ENCODE measurements around the gene CD63. TPM values are rescaled to one million over a fixed set of nuclear protein-coding genes. Genes with fewer than 3 reads are reported as not detected.

The CD63 gene
- 448 and 661 TPM in 2 replicates for total RNA-seq

GRCh38 chr12:55728939-55729818 is at the start of gene CD63:
Gene CD63, minus strand, starts transcription at chr12:55729009. Its CDS starts 668 bp downstream, at chr12:55728341.

GRCh38 chr12:55742719-55743405 is 14.1 kb upstream of the CD63 start, which contains the start of gene GDF11:
Gene GDF11, plus strand, starts transcription at chr12:55743122. Its CDS starts 195 bp downstream, at chr12:55743317.

GRCh38 chr12:55720071-55720564 is 8.7 kb downstream of the CD63 start, which contains the start of gene RDH5:
Gene RDH5, plus strand, starts transcription at chr12:55720393. Its CDS starts 792 bp downstream, at chr12:55721185.

GRCh38 chr12:55715833-55716581 is 12.8 kb downstream of the CD63 start, which contains the start of gene BLOC1S1:
Gene BLOC1S1, plus strand, starts transcription at chr12:55716046. Its CDS starts 6 bp downstream, at chr12:55716052.

GRCh38 chr12:55707841-55708694 is 20.7 kb downstream of the CD63 start, which contains the start of gene ITGA7:
Gene ITGA7, minus strand, starts transcription at chr12:55707904. Its CDS starts 222 bp downstream, at chr12:55707682.

Other genes with a start within 250 kb of the CD63 start
- not detected in 2 replicates for gene OR6C68, start 236.6 kb downstream of the CD63 start, total RNA-seq
- gene OR6C4, start 179.4 kb downstream of the CD63 start, total RNA-seq, result not detected in 2 replicates
- gene OR2AP1, start 156.5 kb downstream of the CD63 start, total RNA-seq, result not detected in 2 replicates
- not detected in 2 replicates for gene OR10P1, start 92.1 kb downstream of the CD63 start, total RNA-seq
- gene ITGA7, start 21.1 kb downstream of the CD63 start, total RNA-seq, result 0.08 TPM in 2 replicates
- 88.8 and 102 TPM in 2 replicates for gene BLOC1S1, start 13.0 kb downstream of the CD63 start, total RNA-seq
- 2.2 TPM in 1 of 2 replicates, not detected in the other for gene RDH5, start 8.6 kb downstream of the CD63 start, total RNA-seq
- gene GDF11, start 14.1 kb upstream of the CD63 start, total RNA-seq, result 3.0 and 3.8 TPM in 2 replicates
- 109 and 122 TPM in 2 replicates for gene SARNP, start 88.7 kb upstream of the CD63 start, total RNA-seq
- gene ORMDL2, start 89.0 kb upstream of the CD63 start, total RNA-seq, result 47.1 and 59.0 TPM in 2 replicates
- gene DNAJC14, start 100.6 kb upstream of the CD63 start, total RNA-seq, result 20.8 and 28.7 TPM in 2 replicates
- gene MMP19, start 113.9 kb upstream of the CD63 start, total RNA-seq, result 3.8 and 8.1 TPM in 2 replicates
- gene PYM1, start 198.9 kb upstream of the CD63 start, total RNA-seq, result 47.9 and 67.3 TPM in 2 replicates
- gene DGKA, start 202.2 kb upstream of the CD63 start, total RNA-seq, result 157 and 232 TPM in 2 replicates
- gene PMEL, start 237.0 kb upstream of the CD63 start, total RNA-seq, result 1.8 and 3.4 TPM in 2 replicates
- gene CDK2, start 237.8 kb upstream of the CD63 start, total RNA-seq, result 27.1 and 50.3 TPM in 2 replicates
- 46.3 and 70.7 TPM in 2 replicates for gene RAB5B, start 245.1 kb upstream of the CD63 start, total RNA-seq